ENCODE results near the gene UBA3.

Gene UBA3

GRCh38 chr3:69115731-69116130 lies 35.6 kb upstream of the UBA3 start:
- TF ChIP-seq, protein P1, sequence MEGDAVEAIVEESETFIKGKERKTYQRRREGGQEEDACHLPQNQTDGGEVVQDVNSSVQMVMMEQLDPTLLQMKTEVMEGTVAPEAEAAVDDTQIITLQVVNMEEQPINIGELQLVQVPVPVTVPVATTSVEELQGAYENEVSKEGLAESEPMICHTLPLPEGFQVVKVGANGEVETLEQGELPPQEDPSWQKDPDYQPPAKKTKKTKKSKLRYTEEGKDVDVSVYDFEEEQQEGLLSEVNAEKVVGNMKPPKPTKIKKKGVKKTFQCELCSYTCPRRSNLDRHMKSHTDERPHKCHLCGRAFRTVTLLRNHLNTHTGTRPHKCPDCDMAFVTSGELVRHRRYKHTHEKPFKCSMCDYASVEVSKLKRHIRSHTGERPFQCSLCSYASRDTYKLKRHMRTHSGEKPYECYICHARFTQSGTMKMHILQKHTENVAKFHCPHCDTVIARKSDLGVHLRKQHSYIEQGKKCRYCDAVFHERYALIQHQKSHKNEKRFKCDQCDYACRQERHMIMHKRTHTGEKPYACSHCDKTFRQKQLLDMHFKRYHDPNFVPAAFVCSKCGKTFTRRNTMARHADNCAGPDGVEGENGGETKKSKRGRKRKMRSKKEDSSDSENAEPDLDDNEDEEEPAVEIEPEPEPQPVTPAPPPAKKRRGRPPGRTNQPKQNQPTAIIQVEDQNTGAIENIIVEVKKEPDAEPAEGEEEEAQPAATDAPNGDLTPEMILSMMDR (IDR thresholded peaks at IDR 0.05; ENCODE audit: extremely low read depth, missing control alignments) = no peak
- no peak for DNase-seq (ENCODE audit: low spot score)

DNA sequence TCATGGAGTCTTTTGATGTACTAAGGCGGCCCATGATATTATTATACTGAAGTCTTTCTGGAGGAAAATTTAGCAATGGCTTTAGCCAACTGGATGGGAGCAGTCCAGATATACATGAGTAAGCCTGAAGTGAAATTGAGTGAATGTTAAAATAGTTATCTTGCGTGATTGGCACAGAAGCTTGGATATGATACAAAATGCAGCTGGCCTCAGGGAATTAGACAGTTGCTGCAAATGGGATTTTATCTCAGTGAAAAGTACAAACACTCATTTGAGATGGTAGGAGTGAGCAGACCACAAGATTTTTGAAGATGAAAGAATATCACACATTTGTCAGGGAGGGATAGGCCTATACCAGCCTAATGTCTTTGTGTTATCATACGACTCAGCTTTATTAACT lies 33.4 kb upstream of the UBA3 start:
- TF ChIP-seq, protein P1 (IDR thresholded peaks at IDR 0.05; ENCODE audit: extremely low read depth, missing control alignments) = no peak
- no peak for DNase-seq (ENCODE audit: low spot score)

DNA sequence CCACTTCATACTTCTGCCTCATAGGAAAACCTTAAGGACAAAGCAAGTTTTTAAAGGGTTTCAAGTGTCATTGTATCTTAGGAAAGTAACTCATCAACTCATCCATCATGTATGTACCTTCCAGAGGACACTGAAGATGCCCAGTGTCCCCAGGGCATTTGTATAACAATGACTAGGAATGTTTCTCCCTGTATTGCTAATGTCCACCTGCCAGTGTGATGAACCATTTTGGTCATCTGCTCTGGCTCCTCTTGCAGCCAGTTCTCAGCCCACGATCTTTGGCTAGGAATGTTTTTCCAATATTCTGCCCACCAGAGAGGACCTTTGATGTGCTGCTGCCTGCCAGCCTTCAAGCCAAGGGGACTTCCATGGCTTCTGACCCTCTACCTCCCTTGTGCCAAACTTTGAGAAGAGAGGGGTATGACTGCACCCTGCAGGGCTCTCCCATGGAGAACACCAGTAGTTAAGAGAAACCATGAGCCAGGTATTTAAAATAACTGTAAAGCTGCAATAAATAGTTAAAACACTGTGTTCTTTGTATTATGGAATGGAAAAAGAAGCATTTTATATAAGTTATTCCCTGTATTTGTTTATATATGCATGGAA lies 30.9 kb upstream of the UBA3 start:
- TF ChIP-seq, protein P1 (IDR thresholded peaks at IDR 0.05; ENCODE audit: extremely low read depth, missing control alignments) = no peak
- DNase-seq (ENCODE audit: low spot score) = no peak

DNA sequence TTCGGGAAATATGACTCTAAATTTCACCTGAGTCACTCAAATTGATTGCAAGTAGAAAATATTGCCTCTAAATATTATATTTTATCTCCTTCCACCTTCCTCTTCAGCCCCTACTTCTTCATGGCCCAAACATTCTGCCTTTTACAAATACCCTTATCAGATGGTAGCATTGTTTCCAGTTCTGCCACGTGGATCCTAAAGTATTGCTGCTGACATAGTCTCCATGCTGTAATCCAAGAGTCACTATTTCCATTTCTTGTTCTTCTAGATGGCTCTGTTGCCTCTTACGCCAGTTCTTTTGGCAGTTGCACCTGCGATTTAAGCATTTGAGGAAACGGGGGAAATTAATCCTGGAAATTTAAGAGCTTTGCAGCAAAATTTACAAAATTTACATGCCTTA lies 28.6 kb upstream of the UBA3 start:
- DNase-seq (ENCODE audit: low spot score) = no peak
- TF ChIP-seq, protein P1 (IDR thresholded peaks at IDR 0.05; ENCODE audit: extremely low read depth, missing control alignments) = no peak

GRCh38 chr3:69107841-69108240 lies 27.7 kb upstream of the UBA3 start:
- DNase-seq (ENCODE audit: low spot score) = no peak
- TF ChIP-seq, protein P1 (IDR thresholded peaks at IDR 0.05; ENCODE audit: extremely low read depth, missing control alignments) = no peak

- no peak for DNase-seq (ENCODE audit: low spot score)
- TF ChIP-seq, protein P1 (IDR thresholded peaks at IDR 0.05; ENCODE audit: extremely low read depth, missing control alignments) = no peak
These were observed 25.2 kb upstream of the UBA3 start for GRCh38 chr3:69105320-69105719.

DNA sequence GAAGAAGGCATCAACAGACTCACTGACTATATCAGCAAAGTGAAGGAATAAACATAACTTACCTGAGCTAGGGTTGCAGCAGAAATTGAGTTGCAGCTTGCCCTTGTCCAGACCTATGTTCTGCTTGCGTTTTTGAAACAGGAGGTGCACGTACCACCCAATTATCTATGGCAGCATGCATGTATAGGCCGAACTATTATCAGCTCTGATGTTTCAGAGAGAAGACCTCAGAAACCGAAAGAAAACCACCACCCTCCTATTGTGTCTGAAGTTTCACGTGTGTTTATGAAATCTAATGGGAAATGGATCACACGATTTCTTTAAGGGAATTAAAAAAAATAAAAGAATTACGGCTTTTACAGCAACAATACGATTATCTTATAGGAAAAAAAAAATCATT lies 24.4 kb upstream of the UBA3 start:
- DNase-seq (ENCODE audit: low spot score) = no peak
- TF ChIP-seq, protein P1 (IDR thresholded peaks at IDR 0.05; ENCODE audit: extremely low read depth, missing control alignments) = no peak
